ENCODE data around the gene NSUN7.

NSUN7 gene

GRCh38 chr4:40848940-40849339, 99.2 kb downstream of the NSUN7 start:
- DNase-seq (ENCODE audit: low spot score) = no peak

GRCh38 chr4:40850496-40850895, 100.7 kb downstream of the NSUN7 start:
- no peak for DNase-seq (ENCODE audit: low spot score)

GRCh38 chr4:40856277-40856839, 106.6 kb downstream of the NSUN7 start:
- DNase-seq (ENCODE audit: low spot score) = no peak

GRCh38 chr4:40856840-40857362, 107.1 kb downstream of the NSUN7 start:
- no peak for DNase-seq (ENCODE audit: low spot score)

GRCh38 chr4:40857956-40858355, 108.2 kb downstream of the NSUN7 start:
- no peak for DNase-seq (ENCODE audit: low spot score)

GRCh38 chr4:40858962-40859361, 109.2 kb downstream of the NSUN7 start:
- DNase-seq (ENCODE audit: low spot score) = no peak
